Neutrophil (primary cell): Measurements from ENCODE around the gene GOLPH3L.
A peak's percentile ranks its signal among the peaks of the same experiment; 100 is the strongest.
"Not testable (repeated sequence)": the region's sequence is repeated elsewhere in the genome, so short reads cannot be mapped to it uniquely, and the experiment has no call there.

Experiments used
- H3K27ac ChIP-seq: fragments of 200-600 bp; sonication (generic); 2 replicates; pipeline ENCODE4 v1.5.1; 2016; ENCODE audit warnings: mild to moderate bottlenecking, moderate library complexity
- H3K27me3 ChIP-seq: fragments of 200-600 bp; sonication (generic); 2 replicates; pipeline ENCODE4 v1.6.0; 2016; ENCODE audit warnings: mild to moderate bottlenecking
- H3K36me3 ChIP-seq: fragments of 200-600 bp; sonication (generic); 2 replicates; pipeline ENCODE4 v1.5.1; 2017
- H3K4me1 ChIP-seq, 2 experiments: fragments of 200-600 bp in 1 of 2; sonication (generic) in 1 of 2; 1 replicate in 1 of 2; 2 replicates in 1 of 2; pipeline versions ENCODE4 v1.5.1 to v1.6.1; 2013 to 2016; ENCODE audit warnings: low read depth in 1 of 2, low read length in 1 of 2, mild to moderate bottlenecking in 1 of 2, moderate library complexity in 1 of 2; ENCODE audit not compliant: control insufficient read depth in 1 of 2, insufficient read depth in 1 of 2
- H3K4me3 ChIP-seq, 2 experiments: fragments of 200-600 bp in 1 of 2; sonication (generic) in 1 of 2; 1 replicate in 1 of 2; 2 replicates in 1 of 2; pipeline ENCODE4 v1.5.1; 2013 to 2016; ENCODE audit warnings: low read depth in 1 of 2, low read length in 1 of 2, mild to moderate bottlenecking in 1 of 2, moderate library complexity in 1 of 2
- H3K9me3 ChIP-seq: fragments of 200-600 bp; sonication (generic); 2 replicates; pipeline ENCODE4 v1.5.1; 2016
- CTCF ChIP-seq: fragments of 200-600 bp; sonication (generic); IDR thresholded peaks from 2 replicates; pipeline ENCODE4 v1.5.1; 2016; ENCODE audit warnings: antibody characterized with exemption

The GOLPH3L gene

GRCh38 chr1:150606463-150607142, 90.4 kb downstream of the GOLPH3L start:
- peaks cover 58% of the 10 kb centered on the region in 2 experiments for H3K4me1 ChIP-seq
- no peaks in the 10 kb centered on the region for H3K9me3 ChIP-seq
- no peaks in the 10 kb centered on the region for H3K36me3 ChIP-seq
- no peaks in the 10 kb centered on the region for H3K27me3 ChIP-seq
- TF ChIP-seq CTCF: no peak
- no peak overlapping the region for H3K4me3 ChIP-seq
- peak overlapping the region; percentile 53 for H3K27ac ChIP-seq

- H3K4me3 ChIP-seq: not testable (repeated sequence)
- H3K27ac ChIP-seq: peak overlapping the region; percentile 80
Observed at GRCh38 chr1:150605451-150605731, 91.6 kb downstream of the GOLPH3L start.

GRCh38 chr1:150604226-150604588, 92.7 kb downstream of the GOLPH3L start:
- H3K4me1 ChIP-seq: peaks cover 45 to 46% of the 10 kb centered on the region in 2 experiments
- no peaks in the 10 kb centered on the region for H3K9me3 ChIP-seq
- peak overlapping the region; percentile 80 for H3K27ac ChIP-seq
- H3K4me3 ChIP-seq: no peak overlapping the region
- no peaks in the 10 kb centered on the region for H3K27me3 ChIP-seq
- H3K36me3 ChIP-seq: peaks cover 11% of the 10 kb centered on the region
- no peak for TF ChIP-seq CTCF

More at GRCh38 chr1:150605451-150605731, 91.6 kb downstream of the GOLPH3L start:
- H3K4me1 ChIP-seq: peaks cover 55 to 57% of the 10 kb centered on the region in 2 experiments
- H3K9me3 ChIP-seq, H3K36me3 ChIP-seq, H3K27me3 ChIP-seq: not testable (repeated sequence)

GRCh38 chr1:150603711-150604110, 93.2 kb downstream of the GOLPH3L start:
- Histone ChIP-seq H3K4me3 (no peak overlapping the region), H3K4me1 (peaks cover 40 to 42% of the 10 kb centered on the region in 2 experiments), H3K9me3 (no peaks in the 10 kb centered on the region), H3K27me3 (no peaks in the 10 kb centered on the region), H3K36me3 (peaks cover 11% of the 10 kb centered on the region), H3K27ac (peak overlapping the region; percentile 80)
- no peak for TF ChIP-seq CTCF

- not testable (repeated sequence) for H3K9me3 ChIP-seq, H3K27me3 ChIP-seq, H3K27ac ChIP-seq, H3K4me3 ChIP-seq
- Histone ChIP-seq H3K36me3 (peaks cover 11% of the 10 kb centered on the region), H3K4me1 (peaks cover 30 to 36% of the 10 kb centered on the region in 2 experiments)
Observed at GRCh38 chr1:150602372-150602771, 94.6 kb downstream of the GOLPH3L start.

GRCh38 chr1:150601540-150601939, 95.4 kb downstream of the GOLPH3L start:
- Histone ChIP-seq H3K4me1 (peaks cover 31 to 36% of the 10 kb centered on the region in 2 experiments), H3K4me3 (no peak overlapping the region), H3K27ac (peak overlapping the region; percentile 46), H3K9me3 (no peaks in the 10 kb centered on the region), H3K36me3 (peaks cover 11% of the 10 kb centered on the region), H3K27me3 (no peaks in the 10 kb centered on the region)
- TF ChIP-seq CTCF: no peak

- H3K36me3 ChIP-seq: peaks cover 11% of the 10 kb centered on the region
- not testable (repeated sequence) for H3K4me3 ChIP-seq, H3K27me3 ChIP-seq, H3K27ac ChIP-seq, H3K9me3 ChIP-seq
- peaks cover 27 to 29% of the 10 kb centered on the region in 2 experiments for H3K4me1 ChIP-seq
Observed at GRCh38 chr1:150598346-150598745, 98.6 kb downstream of the GOLPH3L start.
